Erythroblast (primary cell): ENCODE results near the gene DDA1.

Experiments used
- DNase-seq, 2 experiments: peaks; one replicate each; lab custom pipeline; 2025; lab: John Stamatoyannopoulos, UW
- GATA1 ChIP-seq: IDR thresholded peaks from 2 replicates; pipeline ENCODE4 v1.6.1; 2011; ENCODE audit warnings: low read depth, mild to moderate bottlenecking, control low read depth, low read length, moderate library complexity
- POLR2A ChIP-seq: IDR thresholded peaks from 2 replicates; pipeline ENCODE4 v1.6.1; 2011; ENCODE audit warnings: mild to moderate bottlenecking, low read length

The DDA1 gene

GRCh38 chr19:17296273-17296672 is 13.1 kb upstream of the DDA1 start:
- DNase-seq, result peak in 1 of 2 experiments; percentile 37
- TF ChIP-seq GATA1 (no peak), POLR2A (no peak)

- TF ChIP-seq GATA1 (no peak), POLR2A (no peak)
Measured at GRCh38 chr19:17296976-17297375, 12.4 kb upstream of the DDA1 start.

GRCh38 chr19:17300992-17301619 is 8.3 kb upstream of the DDA1 start:
- TF ChIP-seq GATA1, result no peak
- no peak for TF ChIP-seq POLR2A
- DNase-seq, result no peak

More at GRCh38 chr19:17296976-17297375, 12.4 kb upstream of the DDA1 start:
- DNase-seq, result no peak

GRCh38 chr19:17302391-17303166 is 6.8 kb upstream of the DDA1 start:
- no peak for DNase-seq
- no peak for TF ChIP-seq POLR2A

DNA sequence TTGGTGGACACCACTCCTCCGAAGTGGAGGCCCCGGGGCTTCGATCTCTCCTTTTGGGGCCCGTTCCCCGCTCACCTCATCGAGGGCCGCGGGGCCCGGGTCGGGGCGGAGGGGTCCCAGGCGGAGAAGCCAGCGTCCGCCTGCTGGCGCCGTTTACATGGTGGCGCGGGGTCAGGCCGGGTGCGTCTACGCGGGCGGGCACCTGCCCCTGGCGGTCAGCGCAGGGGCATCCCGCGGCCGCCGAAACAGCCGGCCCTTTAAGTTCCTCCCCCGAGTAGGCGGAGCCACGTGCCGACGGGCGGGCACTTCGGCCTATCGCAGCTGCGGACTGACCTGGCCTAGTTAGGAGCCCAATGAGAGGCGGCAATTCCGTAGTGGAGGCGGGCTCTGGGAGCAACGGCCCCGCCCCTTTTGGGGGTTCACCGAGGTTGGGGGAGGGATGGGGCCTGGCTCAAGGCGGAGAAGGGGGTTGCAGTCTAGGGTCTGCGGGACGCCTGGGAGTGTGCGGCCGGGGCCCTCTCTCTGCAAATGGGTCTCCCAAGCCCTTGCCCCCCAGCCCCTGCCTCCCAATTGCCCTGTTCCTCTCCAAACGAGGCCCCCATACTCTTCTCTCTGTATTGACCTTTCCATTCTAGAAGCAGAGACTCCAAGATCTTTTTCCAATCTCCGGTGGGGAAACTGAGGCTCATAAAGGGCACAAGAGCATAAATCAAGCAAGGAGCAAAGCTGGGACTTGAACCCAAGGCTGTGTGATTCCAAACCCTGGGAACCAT is 6.0 kb upstream of the DDA1 start, which contains the start of gene ABHD8:
Gene ABHD8, minus strand, starts transcription at position 259 of the 773 bp plus-strand sequence. CDS start 1,809 bp downstream, outside the sequence.
- TF ChIP-seq POLR2A, result peak; percentile 38
- TF ChIP-seq GATA1, result no peak
- peak; percentile 97 for DNase-seq

DNA sequence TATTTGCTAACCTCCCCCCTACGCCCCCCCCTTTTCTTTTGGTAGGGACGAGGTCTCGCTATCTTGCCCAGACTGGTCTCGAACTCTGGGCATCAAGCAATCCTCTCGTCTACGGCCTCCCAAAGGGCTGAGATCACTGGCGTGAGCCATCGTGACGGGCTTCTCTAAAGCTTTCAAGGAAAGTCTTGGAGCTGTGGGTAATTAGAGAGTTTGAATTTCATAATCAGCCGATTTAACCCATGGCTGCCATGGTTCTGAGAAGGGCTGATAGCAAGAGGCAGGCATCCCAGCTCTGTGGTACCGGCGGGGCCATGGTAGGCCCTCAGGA is 5.5 kb upstream of the DDA1 start:
- DNase-seq, result no peak

GRCh38 chr19:17304386-17305215 is 4.8 kb upstream of the DDA1 start:
- DNase-seq, result no peak
- TF ChIP-seq GATA1 (no peak), POLR2A (no peak)

More for the DNA sequence above, 5.5 kb upstream of the DDA1 start:
- TF ChIP-seq GATA1 (no peak), POLR2A (no peak)

GRCh38 chr19:17305216-17305516 is 4.2 kb upstream of the DDA1 start:
- TF ChIP-seq POLR2A (no peak), GATA1 (no peak)

GRCh38 chr19:17305517-17306284 is 3.7 kb upstream of the DDA1 start, which contains the start of gene MRPL34:
MRPL34 (plus strand) TSS chr19:17305872; CDS start chr19:17305893, 21 bp downstream.
- TF ChIP-seq GATA1 (no peak), POLR2A (peak; percentile 82)
- DNase-seq, result peak; percentile 99 to 100

More at GRCh38 chr19:17305216-17305516, 4.2 kb upstream of the DDA1 start:
- no peak for DNase-seq

- no peak for DNase-seq
- no peak for TF ChIP-seq GATA1
- TF ChIP-seq POLR2A, result no peak
Measured at GRCh38 chr19:17306285-17306714, 3.1 kb upstream of the DDA1 start.

DNA sequence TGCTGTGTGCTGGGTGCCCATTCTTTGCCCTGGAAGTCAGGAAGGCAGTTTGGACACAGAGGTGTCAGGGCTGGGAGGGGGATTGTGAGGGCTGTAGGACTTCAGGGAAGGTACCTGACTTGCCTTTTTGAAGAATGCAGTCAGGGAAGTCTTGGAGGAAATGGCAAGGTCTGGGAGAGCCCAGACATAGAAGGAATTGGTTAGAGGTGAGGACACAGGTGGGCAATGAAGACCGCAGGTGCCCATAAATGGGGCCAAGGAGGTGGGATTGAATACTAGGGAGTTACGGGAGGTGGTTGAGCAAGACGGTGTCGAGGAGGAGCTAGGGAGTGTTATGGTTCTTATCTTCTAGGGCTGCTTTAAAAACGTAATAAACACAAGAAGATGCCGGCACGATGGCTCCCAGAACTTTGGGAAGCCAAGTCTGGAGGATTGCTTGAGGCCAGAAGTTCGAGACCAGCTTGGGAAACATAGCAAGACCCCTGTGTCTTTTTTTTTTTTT is 1.4 kb upstream of the DDA1 start:
- no peak for DNase-seq
- no peak for TF ChIP-seq POLR2A
- TF ChIP-seq GATA1, result no peak

- DNase-seq, result peak in 1 of 2 experiments; percentile 64
Measured at GRCh38 chr19:17309965-17310461, 650 bp downstream of the DDA1 start.

More at GRCh38 chr19:17309965-17310461, 650 bp downstream of the DDA1 start:
- no peak for TF ChIP-seq GATA1
- no peak for TF ChIP-seq POLR2A
